ENCODE results near the gene KRT12.

The KRT12 gene

GRCh38 chr17:40825599-40825998, 41.4 kb downstream of the KRT12 start:
- TF ChIP-seq TCF4 (CRISPR knock-in tag; IDR thresholded peaks at IDR 0.05; ENCODE audit: borderline replicate concordance) = no peak
- TF ChIP-seq, protein P1, sequence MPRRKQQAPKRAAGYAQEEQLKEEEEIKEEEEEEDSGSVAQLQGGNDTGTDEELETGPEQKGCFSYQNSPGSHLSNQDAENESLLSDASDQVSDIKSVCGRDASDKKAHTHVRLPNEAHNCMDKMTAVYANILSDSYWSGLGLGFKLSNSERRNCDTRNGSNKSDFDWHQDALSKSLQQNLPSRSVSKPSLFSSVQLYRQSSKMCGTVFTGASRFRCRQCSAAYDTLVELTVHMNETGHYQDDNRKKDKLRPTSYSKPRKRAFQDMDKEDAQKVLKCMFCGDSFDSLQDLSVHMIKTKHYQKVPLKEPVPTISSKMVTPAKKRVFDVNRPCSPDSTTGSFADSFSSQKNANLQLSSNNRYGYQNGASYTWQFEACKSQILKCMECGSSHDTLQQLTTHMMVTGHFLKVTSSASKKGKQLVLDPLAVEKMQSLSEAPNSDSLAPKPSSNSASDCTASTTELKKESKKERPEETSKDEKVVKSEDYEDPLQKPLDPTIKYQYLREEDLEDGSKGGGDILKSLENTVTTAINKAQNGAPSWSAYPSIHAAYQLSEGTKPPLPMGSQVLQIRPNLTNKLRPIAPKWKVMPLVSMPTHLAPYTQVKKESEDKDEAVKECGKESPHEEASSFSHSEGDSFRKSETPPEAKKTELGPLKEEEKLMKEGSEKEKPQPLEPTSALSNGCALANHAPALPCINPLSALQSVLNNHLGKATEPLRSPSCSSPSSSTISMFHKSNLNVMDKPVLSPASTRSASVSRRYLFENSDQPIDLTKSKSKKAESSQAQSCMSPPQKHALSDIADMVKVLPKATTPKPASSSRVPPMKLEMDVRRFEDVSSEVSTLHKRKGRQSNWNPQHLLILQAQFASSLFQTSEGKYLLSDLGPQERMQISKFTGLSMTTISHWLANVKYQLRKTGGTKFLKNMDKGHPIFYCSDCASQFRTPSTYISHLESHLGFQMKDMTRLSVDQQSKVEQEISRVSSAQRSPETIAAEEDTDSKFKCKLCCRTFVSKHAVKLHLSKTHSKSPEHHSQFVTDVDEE (CRISPR knock-in tag; IDR thresholded peaks at IDR 0.05) = no peak
- TF ChIP-seq BACH2 (CRISPR knock-in tag; IDR thresholded peaks at IDR 0.05; ENCODE audit: borderline replicate concordance) = no peak
- no peak for TF ChIP-seq ISL1 (CRISPR knock-in tag; IDR thresholded peaks at IDR 0.05)
- TF ChIP-seq ESRRG (CRISPR knock-in tag; IDR thresholded peaks at IDR 0.05) = no peak
- no peak for TF ChIP-seq CSDC2 (CRISPR knock-in tag; IDR thresholded peaks at IDR 0.05)
- TF ChIP-seq ZFP3 (CRISPR knock-in tag; IDR thresholded peaks at IDR 0.05) = no peak
- TF ChIP-seq ZFP30 (CRISPR knock-in tag; IDR thresholded peaks at IDR 0.05) = no peak
- no peak for TF ChIP-seq ZNF565 (CRISPR knock-in tag; conservative IDR thresholded peaks at IDR 0.05; ENCODE audit: low read depth)
- no peak for TF ChIP-seq SNAI2 (CRISPR knock-in tag; IDR thresholded peaks at IDR 0.05)
- no peak for TF ChIP-seq OSR1 (CRISPR knock-in tag; IDR thresholded peaks at IDR 0.05)
- no peak for TF ChIP-seq PATZ1 (CRISPR knock-in tag; IDR thresholded peaks at IDR 0.05; ENCODE audit: borderline replicate concordance)
- no peak for TF ChIP-seq PPARA (CRISPR knock-in tag; IDR thresholded peaks at IDR 0.05; ENCODE audit: borderline replicate concordance)
- TF ChIP-seq ZC3H10 (CRISPR knock-in tag; IDR thresholded peaks at IDR 0.05) = no peak
- TF ChIP-seq GLIS3 (CRISPR knock-in tag; IDR thresholded peaks at IDR 0.05) = no peak
- TF ChIP-seq, protein P2, sequence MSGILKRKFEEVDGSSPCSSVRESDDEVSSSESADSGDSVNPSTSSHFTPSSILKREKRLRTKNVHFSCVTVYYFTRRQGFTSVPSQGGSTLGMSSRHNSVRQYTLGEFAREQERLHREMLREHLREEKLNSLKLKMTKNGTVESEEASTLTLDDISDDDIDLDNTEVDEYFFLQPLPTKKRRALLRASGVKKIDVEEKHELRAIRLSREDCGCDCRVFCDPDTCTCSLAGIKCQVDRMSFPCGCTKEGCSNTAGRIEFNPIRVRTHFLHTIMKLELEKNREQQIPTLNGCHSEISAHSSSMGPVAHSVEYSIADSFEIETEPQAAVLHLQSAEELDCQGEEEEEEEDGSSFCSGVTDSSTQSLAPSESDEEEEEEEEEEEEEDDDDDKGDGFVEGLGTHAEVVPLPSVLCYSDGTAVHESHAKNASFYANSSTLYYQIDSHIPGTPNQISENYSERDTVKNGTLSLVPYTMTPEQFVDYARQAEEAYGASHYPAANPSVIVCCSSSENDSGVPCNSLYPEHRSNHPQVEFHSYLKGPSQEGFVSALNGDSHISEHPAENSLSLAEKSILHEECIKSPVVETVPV (CRISPR knock-in tag; IDR thresholded peaks at IDR 0.05) = no peak
- ATAC-seq = no peak

DNA sequence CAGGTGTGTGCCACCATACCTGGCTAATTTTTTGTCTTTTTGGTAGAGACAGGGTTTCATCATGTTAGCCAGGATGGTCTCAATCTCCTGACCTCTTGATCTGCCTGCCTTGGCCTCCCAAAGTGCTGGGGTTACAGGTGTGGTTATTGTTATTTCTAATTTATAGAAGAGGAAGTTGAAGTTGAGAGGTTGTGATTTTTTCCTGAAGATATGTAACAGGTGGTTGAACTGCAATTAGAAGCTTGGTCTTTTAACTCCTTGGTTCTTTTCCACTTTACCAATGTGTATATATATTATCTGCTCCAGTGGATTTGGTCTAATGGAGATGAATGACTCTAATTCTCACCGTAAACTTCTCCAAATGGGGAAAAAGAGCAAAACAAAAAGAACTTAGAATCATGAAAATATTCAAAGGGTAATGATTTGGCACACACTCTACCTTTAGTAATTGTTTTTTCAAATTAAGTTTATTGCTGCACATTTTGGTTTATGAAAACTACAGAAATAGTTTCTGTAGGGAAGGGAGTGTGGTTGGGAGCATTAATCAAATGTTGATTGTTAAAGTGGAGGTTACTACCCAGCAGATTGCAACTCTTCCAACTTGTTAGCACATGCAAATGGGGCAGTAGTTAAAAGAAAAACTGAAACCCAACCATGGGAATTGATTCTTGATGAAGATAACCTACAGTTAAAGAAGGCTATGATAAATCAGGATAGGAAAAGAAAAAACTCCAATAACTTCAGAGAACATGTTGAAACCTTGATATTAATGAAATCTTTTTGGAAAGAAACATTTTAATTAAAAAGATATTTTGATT, 42.8 kb downstream of the KRT12 start:
- ATAC-seq = no peak
- TF ChIP-seq ZNF70 (CRISPR knock-in tag; IDR thresholded peaks at IDR 0.05) (no peak), OSR1 (CRISPR knock-in tag; IDR thresholded peaks at IDR 0.05) (no peak), TCF4 (CRISPR knock-in tag; IDR thresholded peaks at IDR 0.05; ENCODE audit: borderline replicate concordance) (no peak), ARNTL (CRISPR knock-in tag; IDR thresholded peaks at IDR 0.05; ENCODE audit: borderline replicate concordance, low read depth) (no peak), CSDC2 (CRISPR knock-in tag; IDR thresholded peaks at IDR 0.05) (no peak)
- TF ChIP-seq, protein P1 (CRISPR knock-in tag; IDR thresholded peaks at IDR 0.05) = no peak

GRCh38 chr17:40822132-40822812, 44.8 kb downstream of the KRT12 start, which contains the start of gene KRT10:
TSS of gene KRT10 (minus strand) at chr17:40822614. CDS start at chr17:40822585, 29 bp downstream.
- ATAC-seq = no peak
- TF ChIP-seq ESRRG (CRISPR knock-in tag; IDR thresholded peaks at IDR 0.05) (no peak), ISL1 (CRISPR knock-in tag; IDR thresholded peaks at IDR 0.05) (no peak), ZNF565 (CRISPR knock-in tag; conservative IDR thresholded peaks at IDR 0.05; ENCODE audit: low read depth) (no peak), GLIS3 (CRISPR knock-in tag; IDR thresholded peaks at IDR 0.05) (no peak), TCF4 (CRISPR knock-in tag; IDR thresholded peaks at IDR 0.05; ENCODE audit: borderline replicate concordance) (no peak)

All from SK-N-SH treated with all-trans-retinoic acid at 6 μM for 48 hours (cell line).